Tibial nerve (tissue), 4 donors: ENCODE measurements around the gene DUXA. TPM values are rescaled to one million over a fixed set of nuclear protein-coding genes. Genes with fewer than 3 reads are reported as not detected.

Experiments used
- DNase-seq, 2 donors: peaks; one replicate each; pipeline ENCODE4 v3.0.0-alpha.2; 2019; ENCODE audit warnings: low spot score in 2 of 2
- H3K27ac ChIP-seq, 4 donors: fragments of 200-600 bp; sonication (generic) in 3 of 4; one replicate each; pipeline ENCODE4 v1.5.1; 2017 to 2019; ENCODE audit warnings: mild to moderate bottlenecking in 1 of 4
- H3K27me3 ChIP-seq, 2 donors: fragments of 200-600 bp; sonication (generic) in 1 of 2; one replicate each; pipeline versions ENCODE4 v1.5.1 to v1.6.0; 2017 to 2019
- H3K36me3 ChIP-seq, 3 donors: fragments of 200-600 bp; sonication (generic); one replicate each; pipeline ENCODE4 v1.5.1; 2018 to 2019
- H3K4me1 ChIP-seq, 4 donors: fragments of 200-600 bp; sonication (generic) in 3 of 4; one replicate each; pipeline ENCODE4 v1.5.1; 2017 to 2019
- H3K4me3 ChIP-seq, 4 donors: fragments of 200-600 bp; sonication (generic) in 3 of 4; one replicate each; pipeline ENCODE4 v1.5.1; 2017 to 2019; ENCODE audit warnings: mild to moderate bottlenecking in 1 of 4, moderate library complexity in 1 of 4
- H3K9me3 ChIP-seq, 4 donors: fragments of 200-600 bp; sonication (generic) in 3 of 4; one replicate each; pipeline ENCODE4 v1.5.1; 2017 to 2019
- CTCF ChIP-seq, 5 experiments: fragments of 200-600 bp in 3 of 5; fragments of 450-650 bp in 2 of 5; sonication (generic) in 3 of 5; IDR thresholded peaks; one replicate each; pipeline ENCODE4 v1.5.1; 2016 to 2019; ENCODE audit warnings: antibody characterized with exemption in 5 of 5, mild to moderate bottlenecking in 3 of 5, moderate library complexity in 2 of 5
- EP300 ChIP-seq, 2 donors: sonication (generic); formaldehyde crosslinking; IDR thresholded peaks; one replicate each; pipeline ENCODE4 v1.6.1; 2017; ENCODE audit warnings: antibody characterized with exemption in 2 of 2, mild to moderate bottlenecking in 1 of 2
- POLR2A ChIP-seq, 2 donors: fragments of 450-650 bp; IDR thresholded peaks; one replicate each; pipeline ENCODE4 v1.6.1; 2017; ENCODE audit warnings: antibody characterized with exemption in 2 of 2, mild to moderate bottlenecking in 2 of 2, moderate library complexity in 2 of 2
- WGBS, 2 donors: methylation state at CpG; one replicate each; pipeline ENCODE4 v1.1.5; 2018; 5-methylcytosine and 5-hydroxymethylcytosine counted together
- total RNA-seq, 4 donors: library from RNA; depleted of rRNA; stranded (reverse); fragments of >200 nt; gene quantifications; one replicate each; pipeline ENCODE4 v1.1.0, GENCODE V29; 2016

DUXA gene
- total RNA-seq, 4 donors from 2014 or later, result 5.5 TPM; not detected in 3

DNA sequence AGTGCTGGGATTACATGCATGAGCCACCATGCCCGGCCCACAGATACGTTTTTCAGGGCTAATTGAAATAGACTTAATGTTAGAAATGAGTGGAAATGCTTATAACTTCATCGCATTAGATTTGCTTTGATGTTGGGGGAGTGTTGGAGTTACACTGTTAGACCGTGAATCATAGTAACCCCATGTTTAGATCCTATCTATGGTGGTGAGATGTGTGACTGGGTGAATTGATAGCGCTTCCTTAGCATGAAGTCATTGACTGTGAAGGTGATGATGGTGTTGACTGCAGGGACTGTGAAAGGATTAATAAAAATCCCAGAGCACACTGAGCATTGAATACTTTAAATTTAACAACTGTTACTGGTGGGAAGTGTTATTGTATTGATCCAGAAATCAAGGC lies 25.7 kb upstream of the DUXA start:
- 90 to 94% methylated on average over 5 of the region's 5 CpGs for WGBS, 2 donors
- peaks cover 0 to 25% (median 0%) of the 10 kb centered on the region in 4 donors for H3K9me3 ChIP-seq
- no peaks in the 10 kb centered on the region for H3K27me3 ChIP-seq
- H3K4me1 ChIP-seq, result peaks cover 0 to 26% (median 13%) of the 10 kb centered on the region in 4 donors
- H3K27ac ChIP-seq, result no peak overlapping the region
- DNase-seq, result no peak
- peak overlapping the region in 1 of 4 donors; percentile 94 for H3K4me3 ChIP-seq
- peaks cover 0 to 54% (median 22%) of the 10 kb centered on the region in 3 donors for H3K36me3 ChIP-seq
- TF ChIP-seq CTCF (IDR thresholded peaks at IDR 0.05) (no peak), EP300 (IDR thresholded peaks at IDR 0.05) (no peak), POLR2A (IDR thresholded peaks at IDR 0.05) (no peak)

DNA sequence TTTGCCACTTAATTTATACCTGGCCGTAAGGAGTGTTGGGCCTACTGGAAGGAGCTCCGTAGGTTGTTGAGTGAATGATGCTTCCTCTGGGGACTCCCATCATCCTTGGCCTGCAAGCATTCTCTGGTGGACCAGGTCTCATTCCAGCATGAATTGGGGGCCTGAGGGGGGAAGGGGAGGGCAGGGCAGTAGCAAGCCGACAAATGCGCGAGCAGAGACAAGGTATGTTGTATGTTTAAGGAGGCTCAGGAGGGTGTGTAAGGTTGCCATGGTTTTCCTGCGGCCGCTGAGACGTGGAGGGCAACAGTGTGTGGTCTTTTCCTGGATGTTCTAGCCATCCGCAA lies 24.8 kb upstream of the DUXA start:
- no peak for TF ChIP-seq EP300 (IDR thresholded peaks at IDR 0.05)
- no peak for TF ChIP-seq POLR2A (IDR thresholded peaks at IDR 0.05)
- no peak for TF ChIP-seq CTCF (IDR thresholded peaks at IDR 0.05)
- DNase-seq, result no peak
- 1 to 7% methylated on average over 9 of the region's 9 CpGs for WGBS, 2 donors

GRCh38 chr19:57191141-57192076 lies 24.1 kb upstream of the DUXA start, which contains the start of gene ZNF264:
ZNF264 (plus strand) TSS chr19:57191500; CDS start chr19:57191914, 414 bp downstream.
- TF ChIP-seq POLR2A (IDR thresholded peaks at IDR 0.05), result peak in 1 of 2 donors; percentile 36
- TF ChIP-seq CTCF (IDR thresholded peaks at IDR 0.05), result no peak
- TF ChIP-seq EP300 (IDR thresholded peaks at IDR 0.05), result peak; percentile 16 to 69
- Histone ChIP-seq H3K27me3 (no peaks in the 10 kb centered on the region), H3K27ac (peak within 1 kb of the TSS; percentile 80 to 92 (median 86)), H3K4me3 (peak within 1 kb of the TSS; percentile 79 to 99 (median 95)), H3K4me1 (peaks cover 0 to 26% (median 13%) of the 10 kb centered on the region in 4 donors), H3K9me3 (peaks cover 0 to 12% (median 0%) of the 10 kb centered on the region in 4 donors), H3K36me3 (peaks cover 0 to 38% (median 18%) of the 10 kb centered on the region in 3 donors)
- DNase-seq, result peak; percentile 70 to 80
- 1 to 2% methylated on average over 58 to 74 of the region's 81 CpGs for WGBS, 2 donors

More for the DNA sequence above, 24.8 kb upstream of the DUXA start:
- Histone ChIP-seq H3K4me3 (peak overlapping the region; percentile 79 to 99 (median 95)), H3K27ac (peak overlapping the region; percentile 80 to 92 (median 86)), H3K4me1 (peaks cover 0 to 26% (median 13%) of the 10 kb centered on the region in 4 donors), H3K9me3 (peaks cover 0 to 19% (median 0%) of the 10 kb centered on the region in 4 donors), H3K27me3 (no peaks in the 10 kb centered on the region), H3K36me3 (peaks cover 0 to 44% (median 22%) of the 10 kb centered on the region in 3 donors)

GRCh38 chr19:57190301-57190700 lies 23.0 kb upstream of the DUXA start:
- peaks cover 0 to 27% (median 8%) of the 10 kb centered on the region in 3 donors for H3K36me3 ChIP-seq
- H3K27ac ChIP-seq, result no peak overlapping the region
- DNase-seq, result no peak
- peaks cover 0 to 26% (median 13%) of the 10 kb centered on the region in 4 donors for H3K4me1 ChIP-seq
- H3K4me3 ChIP-seq, result peak overlapping the region in 1 of 4 donors; percentile 79
- no peaks in the 10 kb centered on the region for H3K27me3 ChIP-seq
- 87 to 91% methylated on average over 3 of the region's 3 CpGs for WGBS, 2 donors
- peaks cover 0 to 2% (median 0%) of the 10 kb centered on the region in 4 donors for H3K9me3 ChIP-seq
- no peak for TF ChIP-seq EP300 (IDR thresholded peaks at IDR 0.05)
- TF ChIP-seq CTCF (IDR thresholded peaks at IDR 0.05), result no peak
- TF ChIP-seq POLR2A (IDR thresholded peaks at IDR 0.05), result no peak
